NCI-H1436 treated with DMSO at 0.1 percent for 48 hours (cell line): Measurements from ENCODE around the gene CASS4.
A peak's percentile ranks its signal among the peaks of the same experiment; 100 is the strongest.
"Not testable (repeated sequence)": the region's sequence is repeated elsewhere in the genome, so short reads cannot be mapped to it uniquely, and the experiment has no call there.

Source experiments
- DNase-seq: peaks from one replicate; lab custom pipeline; 2025; lab: John Stamatoyannopoulos, UW

CASS4 gene

GRCh38 chr20:56411759-56412472 lies at the start of gene CASS4:
TSS of gene CASS4 (plus strand) at chr20:56412260. CDS start at chr20:56412459, 199 bp downstream.
- DNase-seq, result no peak

DNA sequence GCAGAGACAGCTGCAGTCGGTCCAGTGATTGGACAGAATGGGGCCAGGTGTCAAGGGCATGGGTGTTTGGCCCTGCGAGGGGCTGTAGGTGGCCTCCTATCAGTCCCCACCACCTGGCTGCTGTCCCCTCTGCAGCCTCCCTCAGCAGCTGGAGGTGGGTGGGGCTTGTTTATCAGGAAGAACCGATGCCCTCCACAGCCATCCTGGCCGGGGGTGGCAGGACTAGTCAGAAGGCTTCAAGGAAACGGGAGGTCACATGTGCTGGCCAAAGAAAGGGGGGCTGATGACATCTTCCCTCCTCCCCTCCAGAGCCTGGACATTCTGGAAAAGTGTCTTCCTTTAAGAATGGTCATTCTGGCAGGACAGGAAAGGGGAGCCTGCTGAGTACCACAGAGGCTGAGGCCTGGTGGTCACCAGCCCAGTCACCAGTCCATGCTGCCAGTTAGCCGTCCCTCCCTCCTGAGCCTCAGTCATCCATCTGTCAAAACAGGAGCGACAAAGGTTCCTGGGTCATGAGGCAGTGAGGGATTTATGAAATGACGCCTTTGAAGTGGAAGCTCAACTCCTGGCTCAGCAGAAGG lies 49.1 kb upstream of the CASS4 start:
- DNase-seq, result no peak

DNA sequence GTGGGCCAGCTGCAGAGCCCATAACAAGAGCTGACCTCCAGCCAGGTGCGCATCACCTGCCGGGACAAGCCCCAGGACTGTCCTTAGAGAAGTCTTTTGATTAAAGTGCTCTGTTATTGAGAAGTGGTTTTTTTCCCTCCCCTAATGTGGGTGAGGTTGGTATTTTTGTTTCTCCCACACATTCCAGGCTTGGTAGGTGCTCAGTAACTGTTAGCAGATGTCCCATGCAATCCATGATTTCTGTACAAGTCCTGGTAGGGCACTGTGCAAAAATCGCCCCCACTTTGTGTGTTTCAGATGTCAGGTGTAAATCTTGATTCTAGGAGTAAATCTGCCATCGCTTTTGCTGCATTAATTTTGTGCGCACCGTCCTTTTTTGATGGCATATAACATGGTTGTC lies 48.6 kb upstream of the CASS4 start:
- DNase-seq, result no peak

GRCh38 chr20:56368351-56369134 lies 43.5 kb upstream of the CASS4 start:
- no peak for DNase-seq

DNA sequence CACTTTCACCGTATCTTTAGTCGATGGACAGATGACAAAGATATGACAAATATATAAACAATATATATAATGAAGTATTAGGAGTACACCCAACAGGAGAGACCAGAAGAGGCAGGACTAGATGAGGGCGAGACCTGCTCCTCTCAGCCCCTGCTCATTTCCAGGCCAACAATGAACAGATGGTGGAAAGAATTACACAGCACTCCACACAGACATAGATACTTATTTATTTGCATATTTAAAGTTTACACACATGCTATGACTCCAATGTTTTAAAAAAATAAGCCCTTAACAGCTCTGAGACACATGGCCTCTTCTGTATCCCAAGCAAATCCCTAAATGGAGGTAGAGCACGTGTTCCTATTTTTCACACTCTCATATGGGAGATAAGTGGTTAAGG lies 42.9 kb upstream of the CASS4 start:
- DNase-seq, result no peak

DNA sequence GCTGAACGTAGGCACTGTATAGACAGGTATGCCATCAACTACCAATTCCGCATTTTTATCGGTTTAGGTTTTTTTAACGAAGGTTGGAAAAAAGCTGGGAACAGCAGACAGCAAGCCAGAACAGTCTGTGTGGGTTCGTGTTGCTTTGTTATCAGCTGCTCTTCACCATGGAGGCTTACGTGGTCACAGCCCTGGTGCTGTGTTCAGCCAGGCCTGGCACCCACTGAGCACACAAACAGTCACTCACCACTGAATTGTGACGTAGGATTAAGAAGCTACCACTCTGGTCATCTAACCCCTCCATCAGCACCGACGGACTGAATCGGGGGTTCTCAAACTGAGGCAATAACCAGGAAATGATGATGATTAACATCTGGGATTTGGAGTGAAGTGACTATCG lies 40.1 kb upstream of the CASS4 start:
- DNase-seq, result no peak

- no peak for DNase-seq
Observed at GRCh38 chr20:56372850-56373249, 39.2 kb upstream of the CASS4 start.

- no peak for DNase-seq
Observed at GRCh38 chr20:56373942-56374341, 38.1 kb upstream of the CASS4 start.

- no peak for DNase-seq
Observed at GRCh38 chr20:56376331-56376730, 35.7 kb upstream of the CASS4 start.

- DNase-seq, result no peak
Observed at GRCh38 chr20:56378386-56378785, 33.7 kb upstream of the CASS4 start.

DNA sequence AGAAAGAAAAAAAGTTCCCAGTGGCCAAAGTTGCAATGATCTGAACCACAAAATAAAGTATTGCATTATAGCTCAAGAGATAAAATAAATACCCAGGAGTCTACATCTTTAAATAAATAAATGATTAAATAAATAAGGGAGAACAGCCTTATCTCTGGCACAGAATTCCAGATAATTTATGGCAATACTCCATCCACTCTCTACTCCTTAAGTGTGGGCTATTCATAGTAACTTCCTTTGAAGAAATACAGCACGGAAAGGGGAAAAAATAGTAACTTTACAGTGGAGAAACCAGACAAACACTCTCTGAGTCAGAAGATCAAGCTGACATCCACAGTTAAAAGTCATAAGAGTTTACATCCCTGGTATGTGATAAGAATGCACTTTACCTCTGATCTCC lies 31.7 kb upstream of the CASS4 start:
- DNase-seq, result no peak

DNA sequence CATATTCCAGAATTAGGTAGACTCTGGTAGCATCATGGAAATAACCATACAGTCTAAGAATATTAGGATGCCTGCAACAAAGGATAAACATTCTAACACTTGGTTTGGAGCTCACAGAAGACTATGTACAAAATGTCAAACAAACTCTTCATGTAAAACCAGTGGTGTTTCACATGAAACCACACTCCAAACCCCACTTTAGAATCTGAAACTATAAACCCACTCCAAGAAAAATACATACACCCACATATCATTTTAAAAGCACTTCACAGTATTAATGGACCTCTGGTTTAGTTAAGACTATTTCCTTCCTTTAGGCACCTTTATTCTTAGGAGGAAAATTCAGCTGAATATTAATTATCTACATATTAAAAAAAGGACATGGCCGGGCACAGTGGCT lies 30.6 kb upstream of the CASS4 start:
- DNase-seq, result no peak

- DNase-seq, result no peak
Observed at GRCh38 chr20:56382696-56383095, 29.4 kb upstream of the CASS4 start.

- DNase-seq, result no peak
Observed at GRCh38 chr20:56383334-56383733, 28.7 kb upstream of the CASS4 start.

GRCh38 chr20:56385130-56385529 lies 26.9 kb upstream of the CASS4 start:
- DNase-seq, result no peak

- DNase-seq, result no peak
Observed at GRCh38 chr20:56386219-56386618, 25.8 kb upstream of the CASS4 start.

- DNase-seq, result no peak
Observed at GRCh38 chr20:56388882-56389281, 23.2 kb upstream of the CASS4 start.

- DNase-seq, result no peak
Observed at GRCh38 chr20:56389807-56390206, 22.3 kb upstream of the CASS4 start.

GRCh38 chr20:56390396-56390795 lies 21.7 kb upstream of the CASS4 start:
- not testable (repeated sequence) for DNase-seq

GRCh38 chr20:56391037-56391436 lies 21.0 kb upstream of the CASS4 start:
- no peak for DNase-seq

DNA sequence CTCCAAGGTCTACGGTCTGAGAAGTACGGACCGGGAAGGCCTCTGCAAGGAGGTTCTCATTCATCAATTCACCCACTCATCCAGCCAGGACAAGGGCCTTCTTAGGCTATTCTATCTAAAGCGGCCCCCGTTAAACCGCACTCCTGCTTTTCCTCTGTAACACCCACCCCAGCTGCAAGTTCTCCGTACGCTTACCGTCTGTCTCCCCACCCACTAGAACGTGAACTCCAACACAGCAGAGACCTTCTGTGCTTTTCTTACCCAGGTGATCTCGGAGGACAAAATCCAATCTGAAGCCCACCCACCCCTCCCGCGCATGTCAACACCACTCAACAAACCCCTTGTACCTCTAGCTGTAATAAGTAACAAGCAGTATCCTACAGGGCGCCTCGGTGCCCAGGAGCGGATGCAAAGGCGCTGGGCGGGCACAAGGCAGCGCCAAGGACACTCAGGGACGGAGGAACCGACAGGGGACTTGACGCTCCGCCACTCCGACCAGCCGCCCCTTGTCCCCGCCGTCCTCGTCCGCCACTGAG lies 20.4 kb upstream of the CASS4 start:
- no peak for DNase-seq

GRCh38 chr20:56392132-56392880 lies 19.8 kb upstream of the CASS4 start, which contains the start of the genes AURKA and CSTF1:
TSS of gene AURKA (minus strand) at chr20:56392215. CDS start at chr20:56388197, 4,018 bp downstream.
TSS of gene CSTF1 (plus strand) at chr20:56392645. CDS start at chr20:56395553, 2,908 bp downstream.
- DNase-seq, result peak; percentile 91
